ENCODE data around the gene MBNL1.
A peak's percentile ranks its signal among the peaks of the same experiment; 100 is the strongest.

The MBNL1 gene

GRCh38 chr3:152253514-152253913, 15.2 kb upstream of the MBNL1 start:
- no peak for DNase-seq

- no peak for DNase-seq
Measured at GRCh38 chr3:152254041-152254440, 14.7 kb upstream of the MBNL1 start.

GRCh38 chr3:152255290-152255689, 13.4 kb upstream of the MBNL1 start:
- no peak for DNase-seq

GRCh38 chr3:152256851-152257562, 11.7 kb upstream of the MBNL1 start:
- no peak for DNase-seq

GRCh38 chr3:152257563-152258035, 11.1 kb upstream of the MBNL1 start:
- DNase-seq = peak in 1 of 2 donors; percentile 71

GRCh38 chr3:152258448-152259393, 10.0 kb upstream of the MBNL1 start:
- peak; percentile 79 to 84 for DNase-seq

- DNase-seq = no peak
Measured at GRCh38 chr3:152259468-152259867, 9.3 kb upstream of the MBNL1 start.

- DNase-seq = no peak
Measured at GRCh38 chr3:152260026-152260425, 8.7 kb upstream of the MBNL1 start.

- DNase-seq = no peak
Measured at GRCh38 chr3:152260529-152260928, 8.2 kb upstream of the MBNL1 start.

- no peak for DNase-seq
Measured at GRCh38 chr3:152261329-152261728, 7.4 kb upstream of the MBNL1 start.

GRCh38 chr3:152263711-152264110, 5.0 kb upstream of the MBNL1 start:
- no peak for DNase-seq

GRCh38 chr3:152264378-152264777, 4.4 kb upstream of the MBNL1 start:
- no peak for DNase-seq

GRCh38 chr3:152266221-152266995, 2.3 kb upstream of the MBNL1 start:
- DNase-seq = no peak

- no peak for DNase-seq
Measured at GRCh38 chr3:152267831-152268554, 736 bp upstream of the MBNL1 start.

- DNase-seq = peak; percentile 70 to 84
Measured at GRCh38 chr3:152269056-152269830, 514 bp downstream of the MBNL1 start.

- DNase-seq = peak in 1 of 2 donors; percentile 46
Measured at GRCh38 chr3:152269831-152270734, 1.4 kb downstream of the MBNL1 start.

GRCh38 chr3:152270937-152271336, 2.2 kb downstream of the MBNL1 start:
- no peak for DNase-seq

GRCh38 chr3:152271501-152272236, 2.9 kb downstream of the MBNL1 start:
- DNase-seq = no peak

- no peak for DNase-seq
Measured at GRCh38 chr3:152272771-152273242, 4.1 kb downstream of the MBNL1 start.

GRCh38 chr3:152276681-152277080, 8.0 kb downstream of the MBNL1 start:
- DNase-seq = no peak
